OCI-LY7 (cell line): ENCODE results near the gene IMMP2L. TPM values are rescaled to one million over a fixed set of nuclear protein-coding genes. Genes with fewer than 3 reads are reported as not detected.

Source experiments
- BruUV-seq: library from RNA; stranded (reverse); fragments of 400-500 nt; replicated peaks from 2 replicates; lab custom pipeline; 2021; lab: Mats Ljungman, UMichigan
- CTCF ChIA-PET: fragments of 300-600 bp; sonication (Branson Sonifier 250); formaldehyde crosslinking; loops from one replicate; lab custom pipeline; 2022; ENCODE audit warnings: antibody characterized with exemption; ENCODE audit not compliant: unreplicated experiment; lab: Charles Lee
- POLR2A ChIA-PET: fragments of 300-600 bp; sonication (Branson Sonifier 250); formaldehyde crosslinking; loops from one replicate; lab custom pipeline; 2022; ENCODE audit warnings: antibody characterized with exemption; lab: Charles Lee
- DNase-seq: peaks from one replicate; pipeline ENCODE4 v3.0.0-alpha.2; 2015; ENCODE audit warnings: low spot score
- H2AFZ ChIP-seq: fragments of 200-600 bp; sonication (generic), shearing (Covaris generic); 2 replicates; pipeline ENCODE4 v1.6.1; 2014; ENCODE audit warnings: mild to moderate bottlenecking, antibody characterized with exemption, low read length, moderate library complexity
- H3K27ac ChIP-seq: fragments of 200-600 bp; sonication (generic); 2 replicates; pipeline ENCODE4 v1.5.1; 2014; ENCODE audit warnings: mixed run types, low read depth, mild to moderate bottlenecking, moderate library complexity, low read length, inconsistent platforms; ENCODE audit not compliant: poor library complexity, severe bottlenecking
- H3K36me3 ChIP-seq: fragments of 200-600 bp; sonication (generic); 2 replicates; pipeline ENCODE4 v1.6.1; 2014; ENCODE audit warnings: mild to moderate bottlenecking, antibody characterized with exemption, low read length, moderate library complexity, mixed read lengths; ENCODE audit not compliant: insufficient read depth
- H3K4me1 ChIP-seq: fragments of 200-600 bp; sonication (generic); 2 replicates; pipeline ENCODE4 v1.5.1; 2014; ENCODE audit warnings: mild to moderate bottlenecking, low read length; ENCODE audit not compliant: insufficient read depth, poor library complexity, severe bottlenecking
- H3K4me2 ChIP-seq: fragments of 200-600 bp; sonication (generic); 2 replicates; pipeline ENCODE4 v1.6.1; 2014; ENCODE audit warnings: mild to moderate bottlenecking, low read length
- H3K4me3 ChIP-seq: fragments of 200-600 bp; sonication (generic); 2 replicates; pipeline ENCODE4 v1.5.1; 2014; ENCODE audit warnings: mild to moderate bottlenecking, low read depth, low read length; ENCODE audit not compliant: poor library complexity, severe bottlenecking
- H3K79me2 ChIP-seq: fragments of 200-600 bp; sonication (generic); 2 replicates; pipeline ENCODE4 v1.6.1; 2016; ENCODE audit warnings: low read depth, mild to moderate bottlenecking, low read length, moderate library complexity, mixed read lengths; ENCODE audit not compliant: insufficient read depth
- H3K9me2 ChIP-seq: fragments of 200-600 bp; sonication (generic); 2 replicates; pipeline ENCODE4 v1.6.1; 2016; ENCODE audit warnings: mild to moderate bottlenecking, low read length, mixed read lengths; ENCODE audit not compliant: insufficient read depth
- H3K9me3 ChIP-seq: fragments of 200-600 bp; sonication (generic); 2 replicates; pipeline ENCODE4 v1.6.1; 2014; ENCODE audit warnings: mild to moderate bottlenecking, mixed run types, low read length, mixed read lengths
- H4K20me1 ChIP-seq: fragments of 200-600 bp; sonication (generic); 2 replicates; pipeline ENCODE4 v1.6.1; 2014; ENCODE audit warnings: mild to moderate bottlenecking, antibody characterized with exemption, low read length, moderate library complexity, mixed read lengths; ENCODE audit not compliant: insufficient read depth
- CTCF ChIP-seq: fragments of 200-600 bp; sonication (generic); conservative IDR thresholded peaks from 2 replicates; pipeline ENCODE4 v1.5.1; 2014; ENCODE audit warnings: mild to moderate bottlenecking, antibody characterized with exemption, low read length, moderate library complexity, mixed read lengths
- EZH2phosphoT487 ChIP-seq: fragments of 200-600 bp; sonication (generic); IDR thresholded peaks from 2 replicates; pipeline ENCODE4 v1.6.1; 2018; ENCODE audit warnings: low read depth, borderline replicate concordance, mild to moderate bottlenecking, mixed run types, antibody characterized with exemption, low read length, moderate library complexity, mixed read lengths
- intact Hi-C: fragments of 100-400 bp; cut with micrococcal nuclease; formaldehyde crosslinking; loops from one replicate; pipeline ENCODE4 v1.10.0; 2022; ENCODE audit not compliant: unreplicated experiment
- total RNA-seq, 2 experiments: library from RNA; depleted of rRNA in 1 of 2; stranded (reverse); fragments of >200 nt in 1 of 2; shearing (Covaris generic) in 1 of 2; gene quantifications; 2 replicates each; pipeline ENCODE4 v1.2.3, GENCODE V29; 2014 to 2022

IMMP2L gene
- total RNA-seq, 2 experiments from 2014 or later, result 8.0 to 25.4 TPM

DNA sequence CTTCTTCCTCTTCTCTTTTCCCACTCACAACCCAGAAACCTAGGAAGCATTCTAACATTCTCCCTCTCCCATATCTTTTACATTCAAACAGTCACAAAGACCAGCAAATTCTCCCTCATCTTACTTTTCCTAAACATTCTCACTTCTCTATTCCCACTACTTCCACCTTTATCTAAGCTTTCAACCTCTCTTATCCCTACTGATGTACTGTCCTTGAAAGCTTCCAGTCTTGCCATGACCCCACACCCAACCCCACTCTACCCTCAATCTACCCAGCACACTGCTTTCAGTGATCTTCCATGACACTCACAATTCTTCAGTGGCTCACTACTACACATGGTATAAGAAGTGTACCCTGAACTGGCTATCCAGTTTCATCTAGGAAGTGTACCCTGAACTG, 5.3 kb downstream of the IMMP2L start:
- no peaks in the 10 kb centered on the region for H4K20me1 ChIP-seq
- DNase-seq, result no peak
- POLR2A ChIA-PET, result interaction anchor here (0.6 to 4.9 kb wide), 3 partner anchors 29 to 648 kb away, joined by 3 to 29 read pairs (median 5); no protein-coding TSS in a partner anchor
- no peak overlapping the region for H3K4me2 ChIP-seq
- H3K27ac ChIP-seq, result no peak overlapping the region
- TF ChIP-seq EZH2phosphoT487, result no peak
- peaks cover 23% of the 10 kb centered on the region for H3K4me1 ChIP-seq
- CTCF ChIA-PET, result no interaction called here
- BruUV-seq, result no TSS peak
- H3K79me2 ChIP-seq, result peaks cover 16% of the 10 kb centered on the region; the same call in 1 of the 2 replicates
- H3K9me2 ChIP-seq, result no peaks in the 10 kb centered on the region
- no peak overlapping the region for H3K4me3 ChIP-seq
- peaks cover 63% of the 10 kb centered on the region for H3K36me3 ChIP-seq
- H3K9me3 ChIP-seq, result no peaks in the 10 kb centered on the region
- H2AFZ ChIP-seq, result no peak overlapping the region
- intact Hi-C loops, result no loop called here

- intact Hi-C loops, result no loop called here
- peaks cover 85% of the 10 kb centered on the region for H3K36me3 ChIP-seq
- CTCF ChIA-PET, result interaction anchor here (1.0 kb wide), 1 partner anchor 8 kb away, joined by 3 read pairs; the partner anchor contains the start of gene IMMP2L
Measured at GRCh38 chr7:111554086-111554485, 8.2 kb downstream of the IMMP2L start.

GRCh38 chr7:111541067-111541466, 21.2 kb downstream of the IMMP2L start:
- Histone ChIP-seq H3K79me2 (no peaks in the 10 kb centered on the region), H3K4me1 (no peaks in the 10 kb centered on the region), H3K9me2 (no peaks in the 10 kb centered on the region), H2AFZ (no peak overlapping the region), H3K4me3 (no peak overlapping the region), H4K20me1 (no peaks in the 10 kb centered on the region), H3K9me3 (no peaks in the 10 kb centered on the region), H3K27ac (no peak overlapping the region), H3K4me2 (no peak overlapping the region), H3K36me3 (peaks cover 9% of the 10 kb centered on the region; the same call in 1 of the 2 replicates)
- intact Hi-C loops, result no loop called here
- CTCF ChIA-PET, result no interaction called here
- POLR2A ChIA-PET, result interaction anchor here (1.4 to 2.5 kb wide), 2 partner anchors 9 to 18 kb away, joined by 5 to 10 read pairs; no protein-coding TSS in a partner anchor
- no TSS peak for BruUV-seq
- TF ChIP-seq EZH2phosphoT487 (no peak), CTCF (no peak)
- DNase-seq, result no peak

More at GRCh38 chr7:111554086-111554485, 8.2 kb downstream of the IMMP2L start:
- no peaks in the 10 kb centered on the region for H4K20me1 ChIP-seq
- POLR2A ChIA-PET, result interaction anchor here (0.5 to 2.1 kb wide), 2 partner anchors 22 to 286 kb away, joined by 4 to 5 read pairs; no protein-coding TSS in a partner anchor
- no peaks in the 10 kb centered on the region for H3K9me2 ChIP-seq
- H3K27ac ChIP-seq, result no peak overlapping the region
- H3K9me3 ChIP-seq, result no peaks in the 10 kb centered on the region
- peaks cover under 1% of the 10 kb centered on the region for H3K4me1 ChIP-seq
- no peak overlapping the region for H2AFZ ChIP-seq
- no peak for DNase-seq
- no TSS peak for BruUV-seq
- H3K4me2 ChIP-seq, result no peak overlapping the region
- H3K79me2 ChIP-seq, result no peaks in the 10 kb centered on the region
- no peak overlapping the region for H3K4me3 ChIP-seq
- TF ChIP-seq EZH2phosphoT487, result no peak
- TF ChIP-seq CTCF, result no peak
